H7 (cell line): ENCODE measurements around the gene RPL7L1. TPM values are rescaled to one million over a fixed set of nuclear protein-coding genes. Genes with fewer than 3 reads are reported as not detected.
"Not testable (repeated sequence)": the region's sequence is repeated elsewhere in the genome, so short reads cannot be mapped to it uniquely, and the experiment has no call there.

Source experiments
- DNase-seq: peaks from one replicate; pipeline ENCODE4 v3.0.0; 2012
- H3K27me3 ChIP-seq: 2 replicates; pipeline ENCODE4 v1.6.0; 2011; ENCODE audit warnings: mild to moderate bottlenecking, low read length; ENCODE audit not compliant: control insufficient read depth, insufficient read depth
- H3K36me3 ChIP-seq: replicated peaks from 2 replicates; pipeline ENCODE4 v1.5.1; 2011; ENCODE audit warnings: low read length; ENCODE audit not compliant: control insufficient read depth, insufficient read depth
- H3K4me3 ChIP-seq: 2 replicates; pipeline ENCODE4 v1.5.1; 2011; ENCODE audit warnings: low read depth, mild to moderate bottlenecking, control low read depth, low read length, moderate library complexity; ENCODE audit not compliant: insufficient read depth
- total RNA-seq: library from RNA; depleted of rRNA; stranded (reverse); fragments of >200 nt; shearing (Covaris generic); gene quantifications from 2 replicates; pipeline ENCODE4 v1.2.3, GENCODE V29; 2014

Gene RPL7L1
- total RNA-seq, 1 experiment from 2014 or later: 114 TPM

GRCh38 chr6:42902429-42903263 lies 23.2 kb downstream of the RPL7L1 start:
- H3K27me3 ChIP-seq, DNase-seq, H3K4me3 ChIP-seq, H3K36me3 ChIP-seq: not testable (repeated sequence)

GRCh38 chr6:42904467-42904866 lies 25.1 kb downstream of the RPL7L1 start:
- Histone ChIP-seq H3K4me3 (no peak overlapping the region), H3K27me3 (no peaks in the 10 kb centered on the region), H3K36me3 (no peaks in the 10 kb centered on the region)
- no peak for DNase-seq

GRCh38 chr6:42907336-42907735 lies 27.9 kb downstream of the RPL7L1 start:
- Histone ChIP-seq H3K4me3 (no peak overlapping the region), H3K27me3 (no peaks in the 10 kb centered on the region), H3K36me3 (no peaks in the 10 kb centered on the region)
- no peak for DNase-seq

GRCh38 chr6:42909835-42910234 lies 30.4 kb downstream of the RPL7L1 start:
- DNase-seq: no peak
- Histone ChIP-seq H3K27me3 (no peaks in the 10 kb centered on the region), H3K36me3 (no peaks in the 10 kb centered on the region), H3K4me3 (no peak overlapping the region)

GRCh38 chr6:42911171-42912021 lies 32.0 kb downstream of the RPL7L1 start:
- H3K36me3 ChIP-seq: no peaks in the 10 kb centered on the region
- H3K27me3 ChIP-seq: no peaks in the 10 kb centered on the region
- DNase-seq: peak; percentile 94
- H3K4me3 ChIP-seq: peak overlapping the region; percentile 62

GRCh38 chr6:42914546-42914945 lies 35.1 kb downstream of the RPL7L1 start:
- no peak for DNase-seq
- Histone ChIP-seq H3K27me3 (no peaks in the 10 kb centered on the region), H3K36me3 (no peaks in the 10 kb centered on the region), H3K4me3 (no peak overlapping the region)

GRCh38 chr6:42915732-42916131 lies 36.3 kb downstream of the RPL7L1 start, which contains the start of gene PTCRA:
Gene PTCRA, plus strand, starts transcription at chr6:42916053. Its CDS starts 17 bp downstream, at chr6:42916070.
- no peak within 1 kb of the TSS for H3K4me3 ChIP-seq
- H3K27me3 ChIP-seq: no peaks in the 10 kb centered on the region
- no peaks in the 10 kb centered on the region for H3K36me3 ChIP-seq
- DNase-seq: no peak

GRCh38 chr6:42916288-42916687 lies 36.9 kb downstream of the RPL7L1 start:
- no peaks in the 10 kb centered on the region for H3K36me3 ChIP-seq
- no peak overlapping the region for H3K4me3 ChIP-seq
- no peaks in the 10 kb centered on the region for H3K27me3 ChIP-seq
- DNase-seq: no peak

GRCh38 chr6:42921801-42922200 lies 42.4 kb downstream of the RPL7L1 start:
- Histone ChIP-seq H3K4me3 (no peak overlapping the region), H3K36me3 (no peaks in the 10 kb centered on the region), H3K27me3 (no peaks in the 10 kb centered on the region)
- no peak for DNase-seq

GRCh38 chr6:42923666-42924065 lies 44.2 kb downstream of the RPL7L1 start:
- Histone ChIP-seq H3K4me3 (no peak overlapping the region), H3K36me3 (no peaks in the 10 kb centered on the region), H3K27me3 (no peaks in the 10 kb centered on the region)
- DNase-seq: peak; percentile 38

- H3K36me3 ChIP-seq: no peaks in the 10 kb centered on the region
- no peaks in the 10 kb centered on the region for H3K27me3 ChIP-seq
- peak; percentile 72 for DNase-seq
- H3K4me3 ChIP-seq: no peak overlapping the region
Measured at GRCh38 chr6:42925248-42925857, 45.9 kb downstream of the RPL7L1 start.

- Histone ChIP-seq H3K27me3 (no peaks in the 10 kb centered on the region), H3K4me3 (peak within 1 kb of the TSS; percentile 41), H3K36me3 (no peaks in the 10 kb centered on the region)
- DNase-seq: peak; percentile 96
Measured at GRCh38 chr6:42928986-42929820, 49.8 kb downstream of the RPL7L1 start, which contains the start of gene CNPY3. Gene CNPY3, plus strand, starts transcription at chr6:42929480. Its CDS starts 91 bp downstream, at chr6:42929571.

GRCh38 chr6:42929821-42930360 lies 50.5 kb downstream of the RPL7L1 start:
- Histone ChIP-seq H3K36me3 (peaks cover 4% of the 10 kb centered on the region), H3K27me3 (no peaks in the 10 kb centered on the region), H3K4me3 (peak overlapping the region; percentile 41)
- no peak for DNase-seq
